ENCODE data around the gene TRPM5.

Gene TRPM5

DNA sequence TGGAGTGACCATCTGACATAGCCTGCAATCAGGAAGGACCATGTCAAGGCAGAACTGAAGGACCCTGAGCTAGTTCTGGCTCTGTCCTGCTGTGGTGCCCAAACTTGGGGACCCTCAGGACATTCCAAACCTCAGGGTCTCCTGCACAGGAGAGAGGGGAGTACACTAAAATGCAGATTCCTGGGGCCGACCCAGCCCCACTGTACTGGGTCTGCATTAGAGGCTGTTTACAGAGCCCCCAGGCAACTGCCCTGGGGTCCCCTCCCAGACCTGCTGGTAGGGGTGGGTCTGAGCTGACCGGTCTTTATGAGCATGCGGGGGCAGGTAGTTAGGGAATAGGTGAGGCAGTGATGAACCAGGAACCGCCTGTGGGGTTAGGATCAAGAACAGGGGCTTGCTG, 6.8 kb downstream of the TRPM5 start:
- DNase-seq (ENCODE audit: low read depth, low spot score) = no peak

DNA sequence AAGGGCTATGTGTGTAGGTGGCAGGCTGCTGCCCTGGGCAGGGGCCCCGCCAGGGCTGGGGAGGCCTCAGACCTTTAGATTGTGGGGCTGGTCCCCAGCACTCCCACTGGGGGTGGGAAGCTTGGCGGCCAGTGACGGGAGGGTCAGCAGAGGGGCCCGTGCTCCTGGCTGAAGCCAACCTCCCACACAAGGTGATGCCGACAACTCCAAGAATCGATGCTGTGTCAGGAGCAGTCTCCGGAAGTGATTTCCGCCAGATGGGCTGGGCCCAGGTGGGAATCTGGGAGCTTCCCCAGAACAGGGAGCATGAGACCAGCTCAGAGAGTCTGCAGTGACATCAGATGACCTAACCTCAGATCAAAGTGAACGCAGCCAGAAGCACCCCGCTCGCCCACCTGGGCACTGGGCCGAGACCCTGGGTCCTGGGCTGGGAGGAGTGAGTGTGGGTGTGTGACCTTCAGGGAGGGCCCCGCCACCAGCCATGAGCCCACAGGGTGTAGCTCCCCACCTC, 7.7 kb downstream of the TRPM5 start:
- DNase-seq (ENCODE audit: low read depth, low spot score) = no peak

DNA sequence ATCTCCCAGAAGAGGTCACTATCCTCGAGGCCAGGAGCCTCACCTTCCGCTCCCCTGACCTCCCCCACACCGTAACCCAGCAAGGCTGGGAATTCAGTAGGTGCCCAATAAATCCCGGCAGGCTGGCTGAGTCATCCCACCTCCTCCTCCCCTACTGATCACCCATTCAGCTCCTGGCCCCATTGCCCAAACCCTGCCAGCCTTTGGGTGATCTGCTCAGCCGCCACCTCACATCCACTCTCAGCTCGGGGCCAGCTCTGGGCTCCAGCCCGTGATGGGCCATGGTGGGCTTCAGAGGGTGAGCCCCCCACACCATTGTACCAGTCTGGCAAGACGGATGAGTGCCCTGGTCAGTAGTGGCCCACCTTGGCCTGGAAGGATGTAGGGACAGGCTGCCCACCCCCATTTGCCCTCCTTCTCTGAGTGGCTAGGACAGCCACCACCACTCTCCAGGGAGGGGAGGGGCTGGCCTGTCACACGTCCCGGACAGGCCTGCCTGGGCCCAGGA, 8.2 kb downstream of the TRPM5 start:
- DNase-seq (ENCODE audit: low read depth, low spot score) = no peak

DNA sequence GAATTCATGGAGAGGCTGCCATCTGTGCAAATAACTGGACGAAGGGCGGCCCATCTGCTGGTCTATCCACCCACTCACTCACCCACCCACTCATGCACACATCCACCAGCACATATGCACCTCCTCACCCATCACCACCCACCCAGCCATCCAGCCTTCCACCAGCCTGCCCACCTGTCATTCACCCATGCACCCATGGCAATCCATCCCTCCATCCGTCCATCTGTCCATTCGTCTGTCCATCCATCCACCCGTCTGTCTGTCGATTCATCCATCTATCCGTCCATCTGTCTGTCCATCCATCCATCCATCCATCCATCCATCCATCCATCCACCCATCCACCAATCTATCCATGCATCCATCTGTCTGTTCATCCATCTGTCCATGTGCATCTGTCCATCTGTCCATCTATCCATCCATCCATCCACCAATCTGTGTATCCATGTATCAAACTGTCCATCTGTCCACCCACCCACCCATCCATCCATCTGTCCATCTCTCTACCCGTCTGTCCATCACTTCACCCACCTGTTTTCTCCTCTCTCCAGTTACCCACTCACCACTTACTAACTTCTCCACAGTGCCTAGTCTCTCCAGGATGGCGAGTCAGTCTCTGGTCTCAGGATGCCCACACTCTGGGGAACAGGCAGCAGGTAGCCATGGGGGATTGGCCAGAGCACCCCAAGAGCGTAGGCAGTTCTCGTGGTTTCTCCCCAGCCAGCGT, 8.9 kb downstream of the TRPM5 start:
- no peak for DNase-seq (ENCODE audit: low read depth, low spot score)

DNA sequence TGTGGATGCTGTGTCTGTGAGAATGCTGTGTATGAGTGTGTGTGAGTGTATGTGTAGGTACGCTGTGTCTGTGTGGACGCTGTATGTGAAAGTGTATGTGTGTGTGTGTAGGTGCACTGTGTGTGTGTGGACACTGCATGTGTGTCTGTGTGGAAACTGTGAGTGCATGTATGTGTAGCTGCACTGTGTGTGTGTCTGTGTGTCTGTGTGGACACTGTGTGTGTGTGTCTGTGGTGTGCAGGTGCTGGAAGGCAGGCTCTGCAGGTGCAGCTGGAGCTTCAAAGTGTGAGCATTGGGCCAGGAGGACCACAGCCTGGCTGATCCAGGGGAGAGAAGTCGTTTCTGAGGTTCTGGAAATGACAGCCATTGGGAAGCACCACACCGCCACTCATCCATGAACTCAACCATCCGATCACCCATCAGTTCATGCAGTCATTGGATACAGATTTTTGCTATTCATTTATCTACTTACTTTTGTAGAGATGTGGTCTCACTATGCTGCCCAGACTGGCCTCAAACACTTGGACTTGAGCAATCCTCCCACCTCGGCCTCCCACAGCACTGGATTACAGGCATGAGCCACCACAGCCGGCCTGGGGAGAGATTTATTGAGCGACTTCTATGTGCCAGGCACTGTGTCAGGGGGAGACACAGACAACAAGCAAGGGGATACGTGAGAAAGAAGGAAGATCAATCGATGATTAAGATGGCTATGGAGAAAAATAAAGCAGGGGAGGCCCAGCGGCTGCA, 9.6 kb downstream of the TRPM5 start:
- no peak for DNase-seq (ENCODE audit: low read depth, low spot score)

DNA sequence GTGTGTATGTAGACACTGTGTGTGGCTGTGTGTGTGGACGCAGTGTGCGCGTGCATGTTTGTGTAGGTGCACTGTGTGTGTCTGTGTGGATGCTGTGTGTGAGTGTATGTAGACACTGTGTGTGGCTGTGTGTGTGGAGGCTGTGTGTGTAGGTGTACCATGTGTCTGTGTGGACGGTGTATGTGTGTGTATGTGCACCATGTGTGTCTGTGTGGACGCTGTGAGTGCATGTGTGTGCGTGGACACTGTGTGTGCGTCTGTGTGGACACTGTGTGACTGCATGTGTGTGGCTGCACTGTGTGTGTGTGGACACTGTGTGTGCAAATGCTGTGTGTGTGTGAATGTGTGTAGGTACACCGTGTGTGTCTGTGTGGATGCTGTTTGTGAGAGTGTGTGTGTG, 10.3 kb downstream of the TRPM5 start:
- DNase-seq (ENCODE audit: low read depth, low spot score) = no peak

DNA sequence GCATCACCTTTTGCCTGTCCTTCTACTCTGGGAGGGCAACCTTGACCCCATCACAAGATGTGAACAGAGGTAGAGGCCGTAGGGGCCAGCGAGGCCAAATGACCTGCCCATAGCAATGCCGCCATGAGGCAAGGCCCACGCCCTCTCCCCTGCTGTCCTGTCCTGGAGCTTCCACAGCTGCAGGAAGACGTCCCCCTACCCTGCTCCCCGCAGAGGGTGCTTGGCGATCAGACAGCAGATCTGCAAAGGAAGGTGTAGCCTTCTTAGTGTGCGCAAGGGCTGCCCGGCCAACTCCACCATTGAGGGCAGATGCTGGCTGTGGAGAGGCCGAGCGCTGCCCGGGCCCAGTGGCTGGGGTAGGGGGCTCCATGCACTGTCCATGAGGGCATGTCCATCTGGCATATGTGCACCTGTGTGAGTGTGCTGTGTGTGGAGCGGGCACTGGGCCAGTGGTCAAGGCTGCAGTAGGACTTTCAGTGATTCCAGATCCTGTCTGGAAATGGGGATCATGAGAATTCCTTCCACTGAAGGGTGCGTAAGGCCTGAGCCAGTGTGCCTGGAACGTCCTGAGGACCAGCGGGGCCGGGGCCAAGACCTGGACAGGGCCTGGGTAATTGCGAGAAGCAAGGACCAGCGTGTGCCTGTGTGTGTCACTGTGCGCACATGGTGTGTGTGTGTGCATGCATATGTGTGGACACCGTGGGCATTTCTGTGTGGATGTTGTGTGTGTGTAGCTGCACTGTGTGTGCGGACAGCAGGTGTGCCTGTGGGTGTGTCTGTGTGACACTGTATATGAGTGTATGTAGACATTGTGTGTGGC, 11.0 kb downstream of the TRPM5 start:
- no peak for DNase-seq (ENCODE audit: low read depth, low spot score)

DNA sequence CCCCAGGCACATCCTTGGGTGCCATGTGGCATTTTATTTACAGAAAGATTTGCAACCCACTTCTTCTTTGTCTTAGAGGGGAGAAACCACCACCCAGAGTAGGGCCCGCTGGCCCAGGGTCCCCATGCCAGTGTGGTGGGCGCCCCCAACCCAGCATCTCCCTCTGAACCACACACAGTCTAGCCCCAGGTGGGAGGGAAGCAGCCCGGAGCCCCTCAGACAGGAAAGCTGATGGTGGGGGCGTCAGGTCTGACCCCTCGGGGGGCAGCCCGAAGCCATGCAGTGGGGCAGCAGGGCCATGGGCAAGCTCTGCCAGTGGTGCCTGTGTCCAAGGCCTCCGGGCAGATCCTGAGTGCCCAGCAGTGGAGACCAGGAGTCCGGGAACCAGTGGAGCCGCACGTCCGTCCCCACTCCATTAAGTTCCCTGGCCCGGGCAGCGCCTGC, 11.7 kb downstream of the TRPM5 start:
- no peak for DNase-seq (ENCODE audit: low read depth, low spot score)

DNA sequence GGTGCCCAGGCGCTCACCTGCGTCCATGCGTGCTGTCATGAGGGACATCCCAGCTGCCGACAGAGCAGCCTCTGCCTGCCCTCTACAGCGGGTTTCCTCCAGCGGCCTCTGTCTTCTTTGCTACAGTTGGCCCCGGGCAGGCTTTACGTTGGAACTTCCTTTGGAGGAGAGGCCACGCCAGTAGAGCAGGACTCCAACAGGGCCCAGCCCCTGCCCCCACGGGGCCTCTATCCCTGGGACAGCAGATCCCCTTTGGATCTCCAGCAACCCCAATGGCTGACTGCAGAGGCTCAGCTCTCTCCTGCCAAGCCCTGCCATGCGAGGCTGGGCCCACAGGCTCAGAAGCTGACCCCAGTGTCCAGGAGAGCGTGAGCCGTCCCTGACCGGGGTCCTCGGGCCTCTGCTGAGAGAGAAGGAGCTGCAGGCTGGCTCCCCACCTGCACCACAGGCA, 12.1 kb downstream of the TRPM5 start:
- DNase-seq (ENCODE audit: low read depth, low spot score) = no peak

DNA sequence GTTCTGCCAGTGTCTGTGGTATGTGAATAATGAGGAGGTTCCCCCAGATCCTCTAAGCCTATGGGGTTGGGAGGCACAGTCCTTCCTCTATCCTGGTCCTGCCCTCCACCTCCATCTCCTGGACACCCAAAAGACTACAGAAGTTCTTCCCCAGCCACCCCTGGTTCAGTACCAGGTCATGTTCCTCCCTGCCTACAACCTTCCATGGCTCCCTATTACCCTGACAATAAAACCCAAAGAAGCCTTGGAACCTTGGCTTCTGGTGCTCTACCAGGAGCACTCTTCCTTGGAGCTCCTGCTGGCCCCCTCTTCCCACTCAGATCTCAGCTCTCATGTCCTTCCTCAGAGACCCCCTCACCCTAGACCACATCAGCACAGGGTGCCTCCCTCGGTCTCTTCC, 12.9 kb downstream of the TRPM5 start:
- DNase-seq (ENCODE audit: low read depth, low spot score) = no peak

DNA sequence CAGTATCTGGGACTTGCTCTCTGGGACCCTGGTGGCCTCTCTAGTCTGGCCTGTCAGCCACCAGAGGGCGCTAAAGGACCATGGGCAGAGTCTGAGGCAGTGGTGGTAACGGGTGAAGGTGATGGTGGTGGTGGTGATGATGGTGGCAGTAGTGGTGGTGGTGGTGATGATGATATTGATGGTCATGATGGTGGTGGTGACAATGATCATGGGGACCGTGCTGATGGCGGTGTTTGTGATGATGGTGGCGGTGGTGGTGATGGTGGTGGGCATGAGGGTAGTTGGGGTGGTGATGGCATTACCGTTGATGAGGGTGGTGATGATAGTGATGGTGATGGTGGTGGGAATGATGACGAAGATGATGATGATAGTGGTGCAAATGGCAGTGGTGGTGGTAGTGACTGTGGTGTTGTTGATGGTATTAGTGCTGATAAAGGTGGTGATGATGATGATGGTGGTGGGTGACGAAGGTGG, 16.0 kb downstream of the TRPM5 start:
- DNase-seq (ENCODE audit: low read depth, low spot score) = peak; percentile 81

DNA sequence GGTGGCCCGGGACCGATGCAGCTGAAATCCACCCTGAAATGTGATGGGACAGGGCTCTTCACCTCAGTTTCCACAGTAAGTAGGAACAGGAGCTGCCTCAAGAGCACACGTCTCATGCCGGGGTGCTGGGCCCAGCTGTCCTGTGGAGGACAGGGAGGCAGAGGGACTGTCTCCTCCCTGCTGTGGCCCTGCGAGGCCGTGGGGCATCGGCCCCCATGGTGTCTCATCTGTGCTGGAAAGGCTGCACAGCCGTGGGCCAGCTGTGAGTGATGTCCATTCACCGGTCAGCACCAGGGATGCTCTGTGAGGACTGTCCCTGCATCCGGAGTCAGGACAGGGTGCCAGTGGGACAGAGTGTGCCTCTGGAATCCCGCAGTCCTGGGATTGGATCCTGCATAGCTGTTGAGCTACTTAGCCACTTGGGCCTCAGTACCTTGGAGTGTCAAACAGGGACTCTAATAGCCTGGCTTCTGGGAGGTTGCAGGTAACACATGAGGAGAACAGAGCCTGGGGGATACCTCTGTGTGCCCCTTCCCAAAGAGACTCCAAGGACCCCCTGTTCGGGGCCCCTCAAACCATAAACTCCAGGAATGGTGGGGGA, 16.5 kb downstream of the TRPM5 start:
- DNase-seq (ENCODE audit: low read depth, low spot score) = no peak

DNA sequence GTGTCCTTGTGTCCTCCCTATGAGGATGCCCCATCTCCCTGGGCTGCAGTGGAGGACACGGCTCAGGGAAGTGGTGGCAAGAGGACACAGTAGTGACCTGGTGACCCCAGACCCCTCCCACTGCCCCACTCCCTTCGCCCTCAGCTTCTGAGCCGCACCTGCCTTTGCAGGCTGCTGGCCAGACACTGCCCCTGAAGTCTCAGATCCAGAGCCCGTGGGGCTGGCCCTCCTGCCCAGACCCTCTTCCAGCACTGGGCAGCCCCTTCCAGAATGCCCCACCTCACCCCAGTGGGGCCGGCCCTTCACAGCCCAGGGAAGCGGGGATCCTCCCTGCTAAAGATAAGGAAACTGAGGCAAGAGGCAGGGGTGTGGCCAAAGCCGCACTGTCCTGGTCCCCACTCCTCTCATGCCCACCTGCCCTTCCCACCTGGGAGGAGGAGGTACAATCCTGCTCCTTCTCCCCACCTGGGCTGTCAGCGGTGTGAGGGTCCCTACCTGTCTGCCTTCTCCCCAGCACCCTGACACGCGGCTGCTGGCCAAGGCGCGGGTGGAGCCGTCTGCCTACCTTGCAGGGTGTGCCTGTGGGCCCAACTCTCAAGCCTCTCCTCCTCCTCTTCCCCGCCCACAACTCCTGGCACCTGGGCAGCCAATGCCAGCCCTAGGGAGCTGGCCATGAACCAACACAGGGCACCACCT, 17.3 kb downstream of the TRPM5 start:
- no peak for DNase-seq (ENCODE audit: low read depth, low spot score)

DNA sequence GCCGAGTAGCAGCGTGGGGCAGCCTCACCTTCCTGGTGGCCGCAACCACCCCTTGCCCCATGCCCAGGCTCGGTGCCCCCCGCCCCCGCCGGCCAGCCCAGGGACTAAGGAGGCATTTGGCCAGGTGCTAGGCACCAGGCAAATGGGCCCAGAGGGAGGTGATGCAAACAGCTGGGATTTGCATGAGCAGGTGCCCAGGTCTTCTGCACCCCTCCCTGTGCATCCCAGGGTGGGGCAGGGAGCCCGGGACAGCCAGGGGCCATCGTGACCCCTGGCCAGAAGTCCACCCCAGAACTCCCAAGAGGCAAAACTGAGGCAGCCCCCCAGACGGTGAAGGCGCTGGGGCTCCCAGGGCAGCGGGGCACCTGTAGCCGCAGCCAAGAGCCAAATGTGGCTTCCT, 18.1 kb downstream of the TRPM5 start:
- DNase-seq (ENCODE audit: low read depth, low spot score) = no peak

DNA sequence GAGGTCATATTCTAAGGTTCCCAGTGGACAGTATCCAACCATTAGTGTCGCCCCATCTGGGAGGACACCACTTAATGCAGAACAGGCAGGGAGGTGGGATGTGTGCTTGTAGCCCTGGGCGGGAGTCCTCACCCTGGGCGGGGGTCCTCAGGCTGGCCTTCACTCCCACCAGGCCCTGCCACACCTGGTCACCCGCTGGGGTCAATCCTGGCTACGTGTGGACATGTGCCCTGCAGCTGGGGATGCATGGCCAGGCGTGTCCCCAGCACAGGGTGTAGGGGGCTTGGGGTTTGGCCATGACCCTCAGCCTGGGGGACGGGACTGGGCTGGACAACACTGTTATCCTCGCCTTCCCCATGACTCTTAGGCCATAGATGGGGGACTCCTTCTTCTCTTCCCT, 18.8 kb downstream of the TRPM5 start:
- DNase-seq (ENCODE audit: low read depth, low spot score) = no peak

DNA sequence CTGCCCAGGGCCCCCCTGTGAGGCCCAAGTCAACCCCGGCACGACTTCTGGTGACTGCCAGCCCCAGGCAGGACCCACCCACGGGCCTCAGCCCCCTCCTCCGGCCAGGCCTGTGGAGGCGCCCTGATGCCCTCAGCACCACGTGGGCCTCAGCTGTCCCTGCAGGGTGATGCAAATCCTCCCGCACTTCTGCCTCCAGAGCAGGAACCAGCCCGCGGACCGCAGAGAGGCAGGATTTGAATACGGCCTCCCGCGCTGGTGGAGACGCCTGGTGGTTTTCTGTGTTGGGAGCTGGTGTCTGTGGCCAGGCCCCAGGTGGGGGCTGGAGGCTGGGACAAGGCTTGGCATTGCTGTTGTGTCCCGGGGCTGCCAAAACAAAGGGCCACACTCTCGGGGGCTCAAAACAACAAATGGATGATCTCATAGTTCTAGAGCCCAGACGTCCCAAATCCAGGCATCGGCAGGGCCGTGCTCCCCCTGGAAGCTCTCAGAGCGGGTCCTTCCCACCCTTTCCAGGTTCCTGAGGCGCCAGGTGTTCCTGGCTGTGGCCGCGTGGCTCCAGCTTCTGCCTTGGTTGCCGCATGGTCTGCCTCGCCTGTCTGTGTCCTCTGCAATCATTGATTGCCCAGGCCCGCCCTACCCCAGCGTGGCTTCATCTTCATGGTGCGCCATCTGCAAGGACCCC, 19.4 kb downstream of the TRPM5 start:
- DNase-seq (ENCODE audit: low read depth, low spot score) = no peak

DNA sequence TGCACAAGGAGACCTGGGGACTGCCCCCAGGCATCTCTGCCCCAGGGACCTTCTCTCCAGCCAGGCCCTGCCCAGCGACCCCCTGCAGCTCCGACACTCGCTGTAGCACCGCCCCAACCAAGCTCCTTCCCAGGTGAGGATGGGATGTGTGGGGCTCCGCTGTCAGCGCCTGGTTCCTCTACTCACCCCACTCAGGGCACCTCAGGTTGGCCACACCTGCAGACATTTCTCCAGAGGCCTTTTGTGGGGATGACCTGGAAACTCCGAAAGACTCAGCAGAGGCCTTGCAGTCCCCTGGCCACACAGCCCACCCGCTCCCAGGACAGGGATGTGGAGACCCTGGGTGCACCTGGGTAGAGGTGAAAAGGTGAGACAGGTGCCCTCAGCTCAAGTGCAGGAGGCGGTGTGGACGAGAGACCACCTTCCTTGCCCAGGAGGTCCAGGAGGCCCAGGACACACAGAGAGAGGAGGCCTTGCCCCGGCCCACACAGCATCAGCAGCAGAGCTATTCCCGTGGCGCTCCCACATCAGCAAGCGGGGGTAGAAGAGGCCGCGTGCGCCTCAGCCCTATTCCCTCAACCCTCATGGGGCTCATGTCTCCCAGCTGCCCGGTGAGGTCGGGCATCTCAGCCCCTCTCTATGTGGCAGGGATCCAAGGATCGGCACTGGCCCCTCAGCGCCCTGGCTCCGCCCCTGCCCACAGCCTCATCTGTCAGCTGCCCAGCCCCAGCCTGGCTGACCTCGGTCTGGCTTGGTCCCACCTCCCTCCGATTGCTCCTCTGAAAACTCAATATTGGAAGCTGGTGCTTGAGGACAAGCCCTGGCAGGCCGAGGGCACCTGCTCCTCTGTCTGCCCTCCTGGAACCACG, 20.9 kb downstream of the TRPM5 start:
- no peak for DNase-seq (ENCODE audit: low read depth, low spot score)

DNA sequence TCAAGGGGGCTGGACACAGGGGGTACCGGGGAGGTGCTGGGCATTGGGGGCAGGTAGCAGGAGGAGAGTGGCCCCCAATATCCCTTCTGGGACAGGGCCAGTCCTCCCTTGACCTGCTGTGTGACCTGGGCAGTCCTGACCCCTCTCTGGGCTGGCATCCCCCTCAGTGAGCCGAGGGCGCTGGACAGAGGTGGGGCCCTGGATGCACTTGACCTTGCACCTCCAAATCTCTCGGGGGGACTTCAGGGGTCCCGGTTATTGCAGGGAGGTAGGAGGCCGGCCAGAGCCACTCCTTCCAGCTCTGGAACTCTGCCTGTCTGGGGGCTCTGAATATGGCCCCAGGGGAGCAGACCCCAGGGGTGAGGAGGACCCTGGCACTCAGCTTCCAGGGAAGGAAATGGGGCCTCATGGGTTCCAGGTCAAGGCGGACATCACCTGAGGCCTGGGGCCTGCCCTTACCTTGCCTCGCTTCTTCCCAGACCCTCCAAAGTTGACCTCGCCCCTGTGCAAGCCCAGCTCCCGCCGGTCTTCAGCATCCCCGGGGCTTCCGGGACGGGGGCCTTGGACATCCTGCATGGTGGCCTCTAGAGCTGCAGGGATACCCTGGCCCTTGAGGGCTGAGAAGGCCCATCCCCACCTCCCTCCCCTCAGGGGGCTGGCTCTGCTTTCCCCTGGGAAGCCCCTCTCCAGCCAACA, 21.7 kb downstream of the TRPM5 start:
- DNase-seq (ENCODE audit: low read depth, low spot score) = no peak

DNA sequence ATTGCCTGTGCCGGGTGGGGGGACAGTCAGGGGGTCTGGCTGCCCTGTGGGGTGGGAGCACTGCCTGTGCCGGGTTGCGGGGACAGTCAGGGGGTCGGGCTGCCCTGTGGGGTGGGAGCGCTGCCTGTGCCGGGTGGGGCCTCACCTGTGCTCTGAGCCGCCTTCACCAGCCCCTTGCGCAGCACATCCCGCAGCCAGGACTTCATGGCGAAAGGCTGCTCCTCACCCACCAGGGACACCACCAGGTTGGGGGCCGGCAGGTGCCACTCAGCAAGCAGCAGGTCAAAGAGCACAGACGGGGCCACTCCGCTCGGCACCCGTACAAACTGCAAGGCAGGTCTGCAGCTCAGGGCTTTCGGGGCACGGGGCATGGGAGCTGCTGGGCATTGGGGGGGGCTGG, 22.3 kb downstream of the TRPM5 start:
- no peak for DNase-seq (ENCODE audit: low read depth, low spot score)
